Liver (tissue), 2 donors: Measurements from ENCODE around the gene CTAGE4.
"Not testable (repeated sequence)": the region's sequence is repeated elsewhere in the genome, so short reads cannot be mapped to it uniquely, and the experiment has no call there.

ENCODE experiments used
- YY1 ChIP-seq: IDR thresholded peaks from 2 replicates; pipeline ENCODE4 v1.6.1; 2016; ENCODE audit warnings: antibody characterized with exemption, mild to moderate bottlenecking
- TF ChIP-seq, protein P1 (sequence below): IDR thresholded peaks from 2 replicates; pipeline ENCODE4 v1.6.1; 2016; ENCODE audit warnings: antibody characterized with exemption
- TF ChIP-seq, protein P2 (sequence below): fragments of 150-350 bp; IDR thresholded peaks from 2 replicates; pipeline ENCODE4 v1.5.1; 2017; ENCODE audit warnings: improper control_type of control experiment, low read depth, low read length; ENCODE audit not compliant: missing input control
- donor health status: healthy.

DNA sequence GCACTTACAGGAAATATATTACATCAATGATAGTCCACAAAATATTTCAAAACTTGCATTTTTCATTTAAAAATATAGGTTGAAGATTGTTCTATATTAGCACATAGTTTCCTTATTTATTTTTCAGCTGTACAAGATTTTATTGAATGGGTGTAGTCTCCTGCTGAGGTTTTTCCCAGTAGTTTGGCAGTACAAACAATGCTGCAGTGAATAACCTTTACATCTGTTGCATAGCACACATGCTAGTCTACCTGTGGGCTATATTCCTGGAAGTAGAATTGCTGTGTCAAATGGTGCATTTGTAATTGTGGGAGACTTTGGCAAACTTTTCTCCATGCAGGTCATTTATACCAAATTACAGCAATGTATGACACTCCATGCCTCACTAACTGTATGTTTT lies 37.3 kb downstream of the CTAGE4 start:
- TF ChIP-seq, protein P1, sequence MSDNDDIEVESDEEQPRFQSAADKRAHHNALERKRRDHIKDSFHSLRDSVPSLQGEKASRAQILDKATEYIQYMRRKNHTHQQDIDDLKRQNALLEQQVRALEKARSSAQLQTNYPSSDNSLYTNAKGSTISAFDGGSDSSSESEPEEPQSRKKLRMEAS, result not testable (repeated sequence)
- TF ChIP-seq YY1, result not testable (repeated sequence)
- TF ChIP-seq, protein P2, sequence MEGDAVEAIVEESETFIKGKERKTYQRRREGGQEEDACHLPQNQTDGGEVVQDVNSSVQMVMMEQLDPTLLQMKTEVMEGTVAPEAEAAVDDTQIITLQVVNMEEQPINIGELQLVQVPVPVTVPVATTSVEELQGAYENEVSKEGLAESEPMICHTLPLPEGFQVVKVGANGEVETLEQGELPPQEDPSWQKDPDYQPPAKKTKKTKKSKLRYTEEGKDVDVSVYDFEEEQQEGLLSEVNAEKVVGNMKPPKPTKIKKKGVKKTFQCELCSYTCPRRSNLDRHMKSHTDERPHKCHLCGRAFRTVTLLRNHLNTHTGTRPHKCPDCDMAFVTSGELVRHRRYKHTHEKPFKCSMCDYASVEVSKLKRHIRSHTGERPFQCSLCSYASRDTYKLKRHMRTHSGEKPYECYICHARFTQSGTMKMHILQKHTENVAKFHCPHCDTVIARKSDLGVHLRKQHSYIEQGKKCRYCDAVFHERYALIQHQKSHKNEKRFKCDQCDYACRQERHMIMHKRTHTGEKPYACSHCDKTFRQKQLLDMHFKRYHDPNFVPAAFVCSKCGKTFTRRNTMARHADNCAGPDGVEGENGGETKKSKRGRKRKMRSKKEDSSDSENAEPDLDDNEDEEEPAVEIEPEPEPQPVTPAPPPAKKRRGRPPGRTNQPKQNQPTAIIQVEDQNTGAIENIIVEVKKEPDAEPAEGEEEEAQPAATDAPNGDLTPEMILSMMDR, result not testable (repeated sequence)
